Stimulated activated CD8-positive, alpha-beta memory T cell treated with anti-CD3 and anti-CD28 coated beads, Interleukin-4, amount 100 ng/mL, for 1 hour (primary cell): ENCODE results near the gene BRIP1.
"Not testable (repeated sequence)": the region's sequence is repeated elsewhere in the genome, so short reads cannot be mapped to it uniquely, and the experiment has no call there.

Source experiments
- DNase-seq, 2 donors: peaks; one replicate each; pipeline ENCODE4 v3.0.0-alpha.2; 2020; ENCODE audit warnings: low read depth in 2 of 2, low spot score in 1 of 2

Gene BRIP1

DNA sequence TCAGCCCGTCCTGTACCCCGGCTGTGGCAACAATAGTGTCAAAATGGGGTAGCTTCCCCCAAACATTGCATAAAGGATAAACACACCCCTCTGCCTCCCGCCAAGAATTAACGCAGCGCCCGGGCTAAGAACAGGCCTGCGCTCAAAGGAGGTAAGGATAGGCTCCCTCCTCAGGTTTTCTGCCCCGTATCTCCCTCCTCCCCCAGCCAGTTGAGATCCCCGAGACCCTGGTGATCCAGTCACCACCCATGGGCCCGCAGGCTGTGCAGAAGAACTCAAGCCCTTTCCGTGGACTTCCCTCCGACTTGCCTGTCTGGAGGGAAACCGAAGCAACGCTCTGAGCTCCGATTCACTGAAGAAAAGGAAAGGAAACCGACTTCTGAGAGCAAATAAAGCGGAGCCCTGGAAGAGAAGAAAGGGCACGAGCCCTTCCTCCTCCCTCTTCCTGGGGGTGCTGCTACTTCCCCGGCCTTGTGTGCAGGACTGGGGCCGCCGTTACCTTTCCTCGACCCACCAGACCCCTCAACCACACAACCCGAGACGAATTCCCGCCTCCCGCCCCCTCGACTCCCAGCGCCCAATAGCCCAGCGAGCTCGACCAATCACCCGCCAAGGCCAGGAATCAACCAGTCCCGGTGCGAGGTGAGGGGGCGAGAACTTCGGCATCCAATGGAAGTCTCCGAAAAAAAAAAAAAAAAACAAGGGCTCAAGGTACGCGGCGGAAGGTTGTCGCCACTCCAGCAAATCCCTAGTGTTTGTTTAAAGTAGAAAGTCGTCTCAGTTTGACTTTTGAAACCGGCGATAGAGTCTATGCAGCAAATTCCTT lies at the start of gene BRIP1:
Gene BRIP1, minus strand, starts transcription at position 554 of the 826 bp plus-strand sequence. CDS start 1,989 bp downstream, outside the sequence.
- DNase-seq = peak; percentile 61 to 76

DNA sequence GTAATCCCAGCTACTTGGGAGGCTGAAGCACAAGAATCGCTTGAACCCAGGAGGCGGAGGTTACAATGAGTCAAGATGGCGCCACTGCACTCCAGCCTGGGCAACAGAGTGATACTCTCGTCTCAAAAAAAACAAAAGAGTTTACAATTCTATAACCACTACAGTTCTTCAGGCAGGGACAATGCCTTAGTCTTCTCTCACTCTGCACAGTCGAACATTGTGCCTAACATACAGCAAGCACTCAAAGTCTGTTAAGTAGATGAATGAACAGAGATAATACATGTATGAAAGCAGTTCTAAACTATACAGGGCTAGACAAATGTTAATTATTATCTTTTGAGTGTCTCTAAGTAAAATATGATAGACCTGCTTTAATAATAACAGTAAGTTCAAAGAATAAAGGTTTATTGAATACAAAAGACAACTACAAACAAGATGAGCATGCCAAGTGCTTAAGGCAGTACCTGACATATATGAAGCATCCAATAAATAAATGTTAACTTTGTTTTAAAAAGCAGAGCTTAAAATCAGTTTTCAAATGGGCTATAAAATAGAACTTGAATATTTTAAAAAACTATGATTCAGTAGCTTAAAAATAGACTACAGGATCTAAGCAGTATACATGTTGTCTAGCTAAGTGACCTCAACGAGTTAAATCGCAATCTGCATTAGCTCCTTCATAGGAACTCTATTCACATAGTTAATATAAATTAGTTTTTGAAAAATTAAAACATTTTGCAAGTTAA lies 45.1 kb upstream of the BRIP1 start:
- DNase-seq = no peak

DNA sequence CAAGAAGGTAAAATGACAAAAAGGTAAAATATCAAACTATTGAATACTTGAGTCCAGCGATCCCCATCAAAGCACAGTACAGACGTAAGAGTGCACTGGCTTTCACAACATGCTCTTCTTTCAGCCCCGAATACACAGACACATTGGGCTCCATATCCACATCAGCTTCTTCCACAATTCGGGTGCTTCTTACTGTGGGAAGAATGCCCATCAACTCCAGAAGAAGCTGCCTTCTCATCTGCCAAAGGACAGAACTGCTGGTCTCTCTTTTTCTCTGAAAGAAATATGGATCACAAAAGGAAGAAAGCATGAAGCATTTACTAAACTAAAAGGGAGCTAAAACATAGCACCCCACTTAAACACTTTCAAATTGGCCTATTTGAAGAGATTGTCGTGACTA lies 44.0 kb upstream of the BRIP1 start:
- no peak for DNase-seq

DNA sequence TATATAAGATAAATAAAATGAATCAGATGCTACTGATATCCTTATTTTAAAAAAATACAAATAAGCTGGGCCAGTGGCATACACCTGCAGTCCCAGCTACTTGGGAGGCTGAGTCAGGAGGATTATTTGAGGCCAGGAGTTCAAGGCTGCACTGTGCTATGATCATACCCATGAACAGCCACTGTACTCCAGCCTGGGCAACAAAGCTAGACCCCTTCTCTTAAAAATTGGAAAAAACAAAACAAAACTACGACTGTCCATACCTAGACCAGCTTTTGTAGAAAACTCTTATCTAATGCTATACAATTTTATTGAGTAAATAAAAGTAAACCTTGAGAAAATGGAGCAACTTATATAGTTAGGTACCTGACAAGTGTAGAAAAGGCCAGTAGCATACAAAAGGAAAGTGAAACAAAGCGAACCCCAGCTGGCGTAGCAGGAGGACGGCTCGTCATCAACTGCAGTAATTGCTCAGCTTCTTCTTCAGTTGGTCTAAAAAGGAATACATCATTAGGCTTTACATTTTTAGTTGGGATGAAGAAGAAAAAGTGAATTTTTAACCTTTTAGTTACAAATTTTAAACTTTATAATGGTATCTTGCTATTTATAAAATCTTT lies 40.9 kb upstream of the BRIP1 start:
- no peak for DNase-seq

DNA sequence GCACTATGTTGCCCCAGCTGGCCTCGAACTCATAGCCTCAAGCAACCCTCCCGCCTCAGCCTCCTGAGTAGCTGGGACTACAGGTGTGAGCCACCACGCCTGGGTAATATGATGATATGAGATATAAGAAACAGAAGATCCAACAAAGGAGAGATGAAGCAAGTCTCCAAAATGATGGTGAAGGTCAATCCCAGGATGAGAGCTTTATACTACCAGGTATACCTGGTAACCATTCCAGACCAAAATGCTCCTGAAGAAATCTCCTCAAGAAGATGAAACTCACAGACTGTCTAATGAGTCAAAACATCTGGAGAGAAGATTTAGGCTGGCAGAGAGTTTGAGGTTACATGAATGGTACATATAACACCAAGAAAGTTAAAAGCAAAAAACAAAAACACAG lies 39.9 kb upstream of the BRIP1 start:
- DNase-seq = no peak

DNA sequence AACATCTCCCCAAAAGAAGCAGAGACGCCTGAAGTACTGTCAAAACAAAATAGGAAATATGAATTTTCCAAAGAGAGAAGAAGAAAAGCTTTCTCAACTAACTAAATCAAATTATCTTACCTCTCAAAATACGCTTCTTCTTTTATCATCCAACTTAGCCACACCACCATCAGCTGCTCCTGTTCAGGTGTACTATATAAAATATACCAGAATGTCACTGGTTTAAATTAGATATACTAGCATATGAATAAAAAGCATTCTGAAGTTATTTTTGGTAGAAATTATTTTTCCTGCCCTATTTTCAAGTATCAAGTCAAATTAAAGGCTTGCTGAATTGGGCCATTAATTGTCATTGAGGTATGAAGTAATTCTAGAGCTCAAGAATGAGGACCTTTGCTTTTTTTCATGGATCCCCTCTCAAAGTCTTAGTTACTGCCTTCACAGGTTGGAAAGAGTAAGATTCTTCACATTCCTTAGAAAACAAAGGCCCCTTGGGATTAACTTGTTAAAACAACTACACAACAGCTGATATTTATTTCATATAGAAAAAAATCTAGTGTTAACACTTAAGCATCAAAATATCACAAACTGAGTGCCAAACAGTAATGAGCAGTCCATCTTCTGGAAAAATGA lies 34.3 kb upstream of the BRIP1 start:
- no peak for DNase-seq

DNA sequence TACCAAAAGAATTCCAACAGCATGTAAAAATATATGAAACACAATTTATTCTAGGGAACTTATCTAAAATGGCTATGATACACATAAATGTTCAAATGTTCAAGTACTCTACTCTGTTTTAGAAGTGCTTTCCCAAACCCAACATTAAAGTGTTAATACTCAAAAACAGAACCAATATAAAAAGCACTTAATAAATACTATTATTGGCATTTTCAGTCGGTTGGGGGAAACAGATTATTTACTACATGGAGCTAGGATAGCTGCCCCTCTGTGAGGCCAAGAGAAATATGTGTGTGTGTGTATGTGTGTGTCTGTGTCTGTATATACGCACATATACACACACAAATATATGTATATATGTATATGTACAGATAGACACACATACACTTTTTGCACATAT lies 32.1 kb upstream of the BRIP1 start:
- DNase-seq = no peak

DNA sequence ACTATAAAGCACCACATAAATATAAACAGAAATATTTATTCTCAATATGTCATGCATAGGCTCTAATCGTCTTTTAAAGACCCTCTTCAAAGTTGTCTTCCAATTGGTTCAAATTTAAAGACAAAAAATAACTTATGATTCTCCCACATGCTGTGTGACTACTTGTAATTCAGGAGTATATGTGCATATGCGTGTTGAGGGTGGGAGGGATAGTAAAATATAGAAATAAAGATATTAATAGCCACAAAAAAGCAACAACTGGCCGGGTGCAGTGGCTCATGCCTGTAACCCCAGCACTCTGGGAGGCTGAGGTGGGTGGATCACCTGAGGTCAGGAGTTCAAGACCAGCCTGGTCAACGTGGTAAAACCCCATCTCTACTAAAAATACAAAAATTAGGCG lies 31.0 kb upstream of the BRIP1 start:
- not testable (repeated sequence) for DNase-seq

DNA sequence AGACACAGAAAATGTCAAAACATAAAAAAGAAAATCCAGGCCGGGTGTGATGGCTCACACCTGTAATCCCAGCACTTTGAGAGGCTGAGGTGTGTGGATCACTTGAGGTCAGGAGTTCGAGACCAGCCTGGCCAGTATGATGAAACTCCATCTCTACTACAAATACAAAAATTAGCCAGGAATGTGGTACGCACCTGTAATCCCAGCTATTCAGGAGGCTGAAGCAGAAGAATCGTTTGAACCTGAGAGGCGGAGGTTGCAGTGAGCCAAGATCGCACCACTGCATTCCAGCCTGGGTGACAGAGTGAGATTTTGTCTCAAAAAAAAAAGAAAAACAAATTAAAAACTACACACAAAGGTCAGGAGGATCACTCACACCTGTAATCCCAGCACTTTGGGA lies 24.4 kb upstream of the BRIP1 start:
- not testable (repeated sequence) for DNase-seq

DNA sequence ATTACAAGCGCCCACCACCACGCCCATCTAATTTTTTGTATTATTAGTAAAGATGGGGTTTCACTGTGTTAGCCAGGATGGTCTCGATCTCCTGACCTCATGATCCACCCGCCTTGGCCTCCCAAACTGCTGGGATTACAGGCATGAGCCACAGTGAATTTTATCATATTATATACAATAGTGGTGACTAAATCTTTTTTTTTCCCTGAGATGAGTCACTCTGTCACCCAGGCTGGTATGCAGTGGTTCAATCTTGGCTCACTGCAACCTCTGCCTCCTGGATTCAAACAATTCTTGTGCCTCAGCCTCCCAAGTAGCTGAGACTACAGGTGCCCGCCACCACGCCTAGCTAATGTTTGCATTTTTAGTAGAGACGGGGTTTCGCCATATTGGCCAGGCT lies 22.5 kb upstream of the BRIP1 start:
- DNase-seq = not testable (repeated sequence)

DNA sequence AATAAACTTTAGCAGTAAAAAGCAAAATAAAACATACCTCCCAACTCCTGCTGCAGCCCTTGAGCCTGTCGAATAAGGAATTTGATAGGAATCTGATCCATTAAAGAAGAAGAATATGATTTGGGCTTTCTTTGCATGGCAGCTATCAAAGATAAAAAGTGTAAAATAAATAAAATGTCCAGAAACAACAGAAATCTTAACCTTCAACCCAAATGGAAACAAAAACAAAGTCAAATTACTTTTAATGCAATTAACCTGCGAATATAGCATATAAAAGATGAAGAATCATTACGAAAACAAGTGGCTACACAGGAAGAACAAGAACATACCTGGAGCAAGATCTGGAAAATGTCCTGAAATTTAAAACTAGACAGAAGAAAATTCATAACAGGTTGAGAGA lies 21.5 kb upstream of the BRIP1 start:
- DNase-seq = no peak

DNA sequence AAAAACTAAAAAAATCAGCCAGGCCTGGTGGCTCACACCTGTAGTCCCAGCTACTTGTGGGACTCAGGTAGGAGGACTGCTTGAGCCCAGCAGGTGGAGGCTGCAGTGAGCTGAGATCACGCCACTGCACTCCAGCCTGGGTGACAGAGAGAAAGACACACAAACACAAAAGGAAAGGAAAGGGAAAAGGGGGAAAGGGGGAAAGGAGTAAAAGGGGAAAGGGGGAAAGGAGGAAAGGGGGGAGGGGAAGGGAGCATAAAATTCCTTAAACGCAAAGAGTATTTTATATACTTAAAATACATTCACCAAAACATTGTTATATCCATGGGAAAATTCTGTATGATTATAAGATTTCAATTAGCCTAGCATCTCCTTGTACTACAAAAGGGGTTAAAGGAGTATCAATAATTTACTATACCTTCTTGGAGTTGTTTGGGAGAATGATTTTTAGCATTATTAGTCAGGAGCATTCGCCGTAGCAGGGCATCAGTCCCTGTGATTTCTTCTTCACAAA lies 17.3 kb upstream of the BRIP1 start:
- no peak for DNase-seq

DNA sequence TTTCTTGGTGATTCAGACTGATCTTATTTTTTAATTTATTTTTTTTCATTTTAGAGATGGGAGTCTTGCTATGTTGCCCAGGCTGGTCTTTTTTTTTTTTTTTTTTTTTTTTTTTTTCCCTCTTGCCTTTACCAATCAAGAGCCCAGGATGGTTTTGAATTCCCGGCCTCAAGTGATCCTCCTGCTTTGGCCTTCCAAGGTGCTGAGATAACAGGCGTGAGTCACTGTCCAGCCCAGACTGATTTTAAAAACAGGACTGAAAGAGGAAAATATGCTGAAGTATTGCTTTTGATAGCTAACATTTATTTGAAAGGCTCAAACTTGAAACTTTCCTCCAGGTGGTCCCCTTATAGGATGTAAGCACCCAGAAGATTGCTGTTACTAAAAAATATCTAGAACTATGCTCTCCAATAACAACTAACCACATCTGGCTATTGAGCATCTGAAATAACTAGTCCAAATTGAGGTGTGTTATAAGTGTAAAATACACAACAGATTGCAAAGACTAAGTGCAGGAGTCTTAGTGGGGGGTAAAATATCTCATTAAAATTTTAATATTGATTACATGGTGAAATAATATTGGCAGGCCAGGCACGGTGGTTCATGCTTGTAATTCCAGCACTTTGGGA lies 15.8 kb upstream of the BRIP1 start:
- DNase-seq = no peak

DNA sequence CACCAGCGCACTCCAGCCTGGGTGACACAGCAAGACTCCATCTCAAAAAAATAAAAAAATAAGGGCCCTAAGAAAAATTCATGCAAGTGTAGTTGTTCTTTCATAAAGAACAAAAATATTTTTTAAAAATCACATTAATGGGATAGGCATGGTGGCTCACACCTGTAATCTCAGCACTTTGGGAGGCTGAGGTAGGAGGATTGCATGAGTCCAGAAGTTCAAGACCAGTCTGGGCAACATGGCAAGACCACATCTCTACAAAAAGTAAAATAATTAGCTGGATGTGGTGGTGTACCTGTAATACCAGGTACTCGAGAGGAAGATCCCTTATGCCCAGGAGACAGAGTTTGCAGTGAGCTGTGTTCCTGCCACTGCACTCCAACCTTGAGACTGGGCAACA lies 15.2 kb upstream of the BRIP1 start:
- no peak for DNase-seq

DNA sequence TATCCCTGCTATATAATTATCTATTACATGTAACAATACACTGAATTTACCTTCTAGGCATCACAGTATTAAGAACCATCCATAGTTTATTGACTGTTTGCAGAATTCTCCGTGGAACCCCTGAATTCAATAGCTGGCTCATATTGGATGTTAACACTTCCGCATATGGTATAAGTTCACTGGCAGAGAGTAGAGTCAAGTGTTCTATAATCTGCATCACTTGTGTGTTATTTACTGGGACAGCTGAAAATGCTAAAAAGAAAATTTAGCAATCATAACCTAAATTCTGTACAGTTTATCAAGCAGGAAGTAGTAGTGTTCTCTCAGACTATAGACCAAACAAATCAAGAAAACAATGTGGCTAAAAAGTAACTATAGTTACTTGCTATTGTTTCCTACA lies 14.5 kb upstream of the BRIP1 start:
- no peak for DNase-seq

DNA sequence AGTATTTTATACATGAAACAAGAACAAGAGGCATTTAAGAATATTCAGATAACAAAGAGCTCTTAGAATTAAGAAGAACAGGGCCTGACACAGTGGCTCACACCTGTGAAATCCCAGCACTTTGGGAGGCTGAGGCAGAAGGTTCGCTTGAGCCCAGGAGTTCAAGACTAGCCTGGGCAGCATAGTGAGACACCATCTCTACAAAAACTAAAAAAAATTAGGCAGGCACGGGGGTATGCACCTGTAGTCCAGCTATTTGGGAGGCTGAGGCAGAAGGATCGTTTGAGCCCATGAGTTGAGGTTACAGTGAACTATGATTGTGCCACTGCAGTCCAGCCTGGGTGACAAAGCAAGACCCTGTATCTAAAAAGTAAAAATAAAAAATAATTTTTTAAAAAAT lies 12.5 kb upstream of the BRIP1 start:
- no peak for DNase-seq

DNA sequence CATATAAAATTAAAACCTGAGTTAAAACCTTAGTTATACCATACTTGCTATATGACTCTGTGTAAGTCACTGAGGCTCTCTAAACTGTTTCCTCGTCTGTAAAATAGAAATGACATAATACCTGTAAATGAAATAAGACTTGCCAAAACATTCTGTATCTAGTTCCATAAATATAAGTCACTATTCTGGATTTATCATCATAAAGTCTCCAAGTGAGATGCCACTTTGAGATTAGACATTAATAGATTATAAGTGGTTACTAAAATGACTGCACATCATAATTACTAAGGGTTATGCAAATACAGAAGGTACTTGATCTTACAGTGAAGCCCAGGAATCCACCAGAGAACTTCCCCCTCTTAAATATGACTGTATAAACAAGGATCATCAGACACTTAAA lies 12.0 kb upstream of the BRIP1 start:
- no peak for DNase-seq

DNA sequence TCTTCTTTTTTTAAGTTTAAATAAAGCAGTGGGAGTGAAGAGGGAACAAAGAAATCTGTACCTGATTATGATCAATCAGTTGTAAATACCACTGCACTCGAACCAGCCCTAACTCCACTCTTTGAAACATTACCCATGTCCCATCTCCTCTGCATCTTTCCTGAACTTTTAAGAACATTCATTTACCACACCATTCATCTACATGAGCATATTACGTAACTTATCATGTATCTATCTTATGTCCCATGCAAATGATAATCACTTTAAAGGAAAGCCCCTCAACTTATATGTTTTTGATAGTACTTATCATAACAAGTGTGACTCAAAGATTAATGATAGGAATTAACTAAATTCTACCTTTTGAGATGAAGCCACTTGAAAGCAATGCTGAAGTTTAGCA lies 10.7 kb upstream of the BRIP1 start:
- DNase-seq = no peak

DNA sequence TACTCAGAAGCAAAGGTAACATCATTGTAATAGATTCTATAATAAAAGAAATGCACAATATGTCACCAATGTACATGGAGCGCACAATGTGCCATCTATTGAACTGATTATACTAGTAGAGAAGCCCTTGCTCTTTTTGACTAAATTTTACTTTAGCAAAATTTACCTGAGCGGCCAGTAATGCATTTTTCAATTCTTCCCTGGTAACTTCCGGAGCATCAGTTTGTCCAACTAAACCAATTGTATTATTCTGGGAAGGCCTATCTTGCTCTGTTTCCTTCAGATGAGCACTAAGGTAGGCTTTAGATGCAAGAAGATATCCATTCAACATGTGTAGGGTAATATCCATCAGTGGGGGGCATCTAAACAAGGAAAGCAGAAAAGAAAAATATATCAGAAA lies 8.8 kb upstream of the BRIP1 start:
- no peak for DNase-seq

DNA sequence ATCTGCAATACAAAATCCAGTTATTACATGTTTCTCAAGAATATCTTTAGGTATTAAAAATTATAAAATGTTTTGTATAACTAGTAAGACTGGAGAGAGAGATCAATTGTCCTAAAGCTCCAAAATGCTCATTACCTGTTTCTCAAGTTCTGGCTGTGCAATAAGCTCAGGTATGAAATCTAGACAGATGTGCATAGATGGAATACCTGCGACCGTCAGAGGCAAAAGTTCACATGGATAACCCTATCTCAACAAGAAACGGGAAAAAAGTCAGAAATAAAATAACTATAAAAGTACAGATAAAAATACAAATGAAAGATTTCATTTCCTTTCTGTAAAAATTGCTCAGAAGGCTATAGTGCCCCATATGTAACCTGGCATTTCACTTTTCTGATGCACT lies 5.8 kb upstream of the BRIP1 start:
- DNase-seq = no peak

DNA sequence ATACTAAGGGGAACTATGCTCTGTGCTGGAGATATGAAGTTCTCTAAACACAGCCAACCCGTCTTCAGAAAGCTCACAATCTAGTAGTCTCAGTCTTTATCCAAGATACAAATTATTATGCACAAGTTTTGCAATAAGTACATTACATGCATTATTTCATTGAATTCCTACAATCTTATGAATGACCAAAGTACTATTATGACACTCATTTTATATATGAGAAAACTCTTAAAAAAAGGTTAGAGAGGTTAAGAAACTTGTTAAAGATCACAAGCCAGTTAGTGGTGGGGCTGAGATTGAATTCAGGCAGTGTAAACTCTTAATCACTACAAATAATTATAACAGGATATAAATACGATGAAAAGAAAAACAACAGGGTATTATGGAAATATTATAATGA lies 4.7 kb upstream of the BRIP1 start:
- no peak for DNase-seq
